ENCODE data around the gene ENOX1. TPM values are rescaled to one million over a fixed set of nuclear protein-coding genes. Genes with fewer than 3 reads are reported as not detected.

ENOX1 gene
- total RNA-seq, 2 donors from 2014 or later, result 0.14 to 11.7 TPM

GRCh38 chr13:43273362-43273761, 513.4 kb downstream of the ENOX1 start:
- Mint-ChIP-seq H3K4me1 (ENCODE audit: low read depth in 2 of 2) (peaks cover 0 to 4% of the 10 kb centered on the region in 2 donors), H3K36me3 (no peaks in the 10 kb centered on the region)
- ATAC-seq, result no peak

GRCh38 chr13:43272851-43273250, 513.9 kb downstream of the ENOX1 start:
- H3K27ac Mint-ChIP-seq, result no peak overlapping the region
- peaks cover 0 to 4% of the 10 kb centered on the region in 2 donors for H3K4me1 Mint-ChIP-seq (ENCODE audit: low read depth in 2 of 2)
- H3K36me3 Mint-ChIP-seq, result no peaks in the 10 kb centered on the region
- ATAC-seq (no peak), DNase-seq (ENCODE audit: low spot score) (no peak)
- H3K4me3 Mint-ChIP-seq, result no peak overlapping the region
- H3K9me3 Mint-ChIP-seq, result no peaks in the 10 kb centered on the region
- H3K27me3 Mint-ChIP-seq, result peaks cover 9 to 14% of the 10 kb centered on the region in 2 donors

More at GRCh38 chr13:43273362-43273761, 513.4 kb downstream of the ENOX1 start:
- no peak for DNase-seq (ENCODE audit: low spot score)
- no peaks in the 10 kb centered on the region for H3K9me3 Mint-ChIP-seq
- H3K27me3 Mint-ChIP-seq, result peaks cover 9 to 14% of the 10 kb centered on the region in 2 donors
- no peak overlapping the region for H3K4me3 Mint-ChIP-seq
- H3K27ac Mint-ChIP-seq, result no peak overlapping the region

DNA sequence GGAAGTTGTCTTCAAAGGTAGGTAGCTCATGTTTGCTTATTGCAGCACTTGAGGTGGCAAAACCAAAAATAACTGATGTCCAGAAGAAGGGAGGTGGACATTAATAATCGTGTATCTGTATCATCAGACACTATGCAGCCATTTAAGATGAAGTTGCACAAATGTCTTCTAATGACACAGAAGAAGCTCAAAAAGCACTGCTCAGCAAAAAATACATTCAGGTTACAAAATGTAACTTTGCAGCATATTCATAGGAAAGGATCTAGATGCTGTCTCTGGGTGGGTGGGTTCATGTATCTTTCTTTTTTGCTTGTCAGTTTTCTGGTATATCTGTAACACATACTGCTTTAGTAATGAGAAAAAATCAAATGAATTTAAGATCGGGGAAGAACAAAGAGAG, 515.6 kb downstream of the ENOX1 start:
- H3K27ac Mint-ChIP-seq, result no peak overlapping the region
- ATAC-seq, result no peak
- no peak for DNase-seq (ENCODE audit: low spot score)
- H3K4me3 Mint-ChIP-seq, result no peak overlapping the region
- peaks cover 14% of the 10 kb centered on the region in 2 donors for H3K27me3 Mint-ChIP-seq
- H3K4me1 Mint-ChIP-seq (ENCODE audit: low read depth in 2 of 2), result peaks cover 0 to 4% of the 10 kb centered on the region in 2 donors
- H3K36me3 Mint-ChIP-seq, result no peaks in the 10 kb centered on the region
- no peaks in the 10 kb centered on the region for H3K9me3 Mint-ChIP-seq

GRCh38 chr13:43270130-43270830, 516.5 kb downstream of the ENOX1 start:
- H3K9me3 Mint-ChIP-seq, result no peaks in the 10 kb centered on the region
- H3K4me1 Mint-ChIP-seq (ENCODE audit: low read depth in 2 of 2), result peaks cover 0 to 4% of the 10 kb centered on the region in 2 donors
- H3K27me3 Mint-ChIP-seq, result peaks cover 14% of the 10 kb centered on the region in 2 donors
- H3K4me3 Mint-ChIP-seq, result no peak overlapping the region
- H3K36me3 Mint-ChIP-seq, result no peaks in the 10 kb centered on the region
- DNase-seq (ENCODE audit: low spot score) (no peak), ATAC-seq (peak in 1 of 2 donors; percentile 29)
- H3K27ac Mint-ChIP-seq, result no peak overlapping the region

DNA sequence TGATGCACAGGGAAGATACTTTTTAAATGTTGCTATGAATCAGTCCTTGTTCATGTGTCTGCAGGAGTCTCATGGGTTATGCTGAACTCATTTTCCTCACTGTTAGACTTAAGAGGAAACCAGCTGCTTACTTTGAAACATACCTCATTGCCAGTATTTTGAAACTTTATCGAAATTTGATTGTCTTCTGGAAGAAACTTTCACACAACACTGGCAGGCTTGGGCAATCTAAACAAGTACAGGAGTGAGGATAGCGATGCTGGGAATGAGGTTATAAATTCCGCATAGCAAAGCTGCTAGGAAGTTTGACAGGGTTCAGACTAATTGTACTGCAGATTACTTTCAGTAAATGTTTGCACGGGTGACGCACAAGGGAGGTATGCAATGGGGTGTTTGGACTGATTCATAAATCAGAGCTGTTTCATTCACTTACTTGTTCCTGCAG, 517.7 kb downstream of the ENOX1 start:
- H3K9me3 Mint-ChIP-seq, result no peaks in the 10 kb centered on the region
- H3K4me1 Mint-ChIP-seq (ENCODE audit: low read depth in 2 of 2), result peaks cover 0 to 4% of the 10 kb centered on the region in 2 donors
- ATAC-seq (peak in 1 of 2 donors; percentile 43), DNase-seq (ENCODE audit: low spot score) (no peak)
- H3K36me3 Mint-ChIP-seq, result no peaks in the 10 kb centered on the region
- H3K27me3 Mint-ChIP-seq, result peaks cover 14% of the 10 kb centered on the region in 2 donors
- no peak overlapping the region for H3K27ac Mint-ChIP-seq
- no peak overlapping the region for H3K4me3 Mint-ChIP-seq

DNA sequence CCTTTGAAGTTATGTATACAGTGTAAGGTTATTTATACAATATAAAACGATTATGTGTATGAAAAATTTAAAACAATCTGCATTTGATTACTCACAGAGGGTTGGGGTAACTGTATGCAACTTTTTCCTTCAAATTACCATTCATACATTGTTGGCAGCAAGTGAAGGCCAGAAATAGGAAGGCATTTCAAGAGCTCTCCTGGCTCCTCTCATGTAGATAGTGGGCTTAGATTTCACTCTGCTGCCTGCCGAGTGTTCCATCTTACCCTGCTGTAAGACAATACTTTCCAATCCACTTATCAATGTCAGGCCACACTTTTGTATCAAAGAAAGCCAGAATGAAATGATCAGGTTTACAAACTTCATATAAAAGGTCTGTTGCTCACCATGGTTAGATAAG, 518.1 kb downstream of the ENOX1 start:
- DNase-seq (ENCODE audit: low spot score), result no peak
- H3K4me3 Mint-ChIP-seq, result no peak overlapping the region
- no peak for ATAC-seq
- H3K36me3 Mint-ChIP-seq, result no peaks in the 10 kb centered on the region
- H3K27ac Mint-ChIP-seq, result no peak overlapping the region
- peaks cover 11 to 14% of the 10 kb centered on the region in 2 donors for H3K27me3 Mint-ChIP-seq
- no peaks in the 10 kb centered on the region for H3K9me3 Mint-ChIP-seq
- peaks cover 0 to 4% of the 10 kb centered on the region in 2 donors for H3K4me1 Mint-ChIP-seq (ENCODE audit: low read depth in 2 of 2)

GRCh38 chr13:43267916-43268315, 518.9 kb downstream of the ENOX1 start:
- no peak overlapping the region for H3K4me3 Mint-ChIP-seq
- no peak for ATAC-seq
- H3K27me3 Mint-ChIP-seq, result peaks cover 4 to 9% of the 10 kb centered on the region in 2 donors

DNA sequence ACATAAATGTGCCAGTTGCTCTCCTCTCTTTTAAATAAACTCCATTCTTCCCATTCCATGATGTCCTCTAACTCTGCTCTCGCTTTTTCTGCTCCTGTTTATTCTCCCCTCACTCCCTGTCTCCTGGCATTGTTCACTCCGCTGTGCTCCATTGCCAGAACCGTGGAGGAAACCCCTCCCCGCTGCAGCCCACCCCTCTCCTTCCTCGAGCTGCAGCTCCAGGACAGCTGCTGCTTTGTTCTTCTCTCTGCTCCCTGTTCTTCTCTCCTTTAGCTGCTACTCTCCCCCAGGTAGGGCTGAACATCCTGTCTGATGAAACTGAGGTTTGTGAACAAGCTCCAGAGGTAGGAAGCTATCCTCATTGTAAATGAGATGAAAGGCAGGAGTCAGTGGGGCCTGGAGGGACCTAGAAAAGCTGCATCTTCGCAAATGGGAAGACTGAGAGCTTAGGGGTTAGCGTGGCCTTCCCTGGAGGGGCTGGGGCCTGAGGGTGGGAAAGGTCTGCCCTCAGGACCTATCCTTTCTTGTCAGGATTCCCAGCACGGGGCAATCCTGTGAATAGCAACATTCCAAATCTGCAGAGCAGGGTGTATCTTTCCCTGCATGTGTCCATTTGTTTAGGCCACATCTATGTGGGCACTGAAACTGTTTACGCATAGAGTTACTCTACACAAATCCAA, 519.7 kb downstream of the ENOX1 start:
- H3K36me3 Mint-ChIP-seq, result no peaks in the 10 kb centered on the region
- ATAC-seq (peak in 1 of 2 donors; percentile 15), DNase-seq (ENCODE audit: low spot score) (no peak)
- H3K27ac Mint-ChIP-seq, result no peak overlapping the region
- H3K4me1 Mint-ChIP-seq (ENCODE audit: low read depth in 2 of 2), result no peaks in the 10 kb centered on the region
- H3K27me3 Mint-ChIP-seq, result peaks cover 0 to 7% of the 10 kb centered on the region in 2 donors
- no peaks in the 10 kb centered on the region for H3K9me3 Mint-ChIP-seq
- no peak overlapping the region for H3K4me3 Mint-ChIP-seq

More at GRCh38 chr13:43267916-43268315, 518.9 kb downstream of the ENOX1 start:
- H3K27ac Mint-ChIP-seq, result no peak overlapping the region
- peaks cover 0 to 2% of the 10 kb centered on the region in 2 donors for H3K4me1 Mint-ChIP-seq (ENCODE audit: low read depth in 2 of 2)
- no peaks in the 10 kb centered on the region for H3K9me3 Mint-ChIP-seq
- H3K36me3 Mint-ChIP-seq, result no peaks in the 10 kb centered on the region
- no peak for DNase-seq (ENCODE audit: low spot score)

- DNase-seq (ENCODE audit: low spot score), result no peak
These were observed 521.7 kb downstream of the ENOX1 start for GRCh38 chr13:43265028-43265427.

GRCh38 chr13:43264458-43264857, 522.3 kb downstream of the ENOX1 start:
- no peak overlapping the region for H3K27ac Mint-ChIP-seq
- no peak overlapping the region for H3K4me3 Mint-ChIP-seq
- no peak for DNase-seq (ENCODE audit: low spot score)

More at GRCh38 chr13:43265028-43265427, 521.7 kb downstream of the ENOX1 start:
- Mint-ChIP-seq H3K36me3 (no peaks in the 10 kb centered on the region), H3K9me3 (no peaks in the 10 kb centered on the region), H3K4me1 (ENCODE audit: low read depth in 2 of 2) (no peaks in the 10 kb centered on the region), H3K27ac (no peak overlapping the region), H3K27me3 (peaks cover 0 to 5% of the 10 kb centered on the region in 2 donors), H3K4me3 (no peak overlapping the region)
- ATAC-seq, result no peak

DNA sequence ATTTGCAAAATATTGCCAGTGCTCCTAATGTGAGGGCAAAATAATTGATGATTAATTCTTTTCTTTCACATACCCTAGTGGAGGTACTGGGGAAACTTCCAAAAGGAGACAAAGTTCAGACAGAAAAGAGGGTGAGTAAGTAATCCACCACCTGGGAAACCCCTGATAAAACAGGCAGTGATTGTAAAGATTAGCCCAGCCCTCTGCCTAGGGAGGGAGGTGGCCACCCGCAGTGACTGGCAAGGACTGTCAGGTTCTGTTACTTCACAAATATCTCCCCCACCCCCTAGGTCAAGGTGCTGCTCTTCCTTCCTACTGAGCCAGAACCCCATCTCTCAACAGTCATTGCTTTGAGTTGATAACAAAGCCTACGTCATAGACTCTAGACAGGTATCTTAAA, 523.7 kb downstream of the ENOX1 start:
- ATAC-seq (no peak), DNase-seq (ENCODE audit: low spot score) (no peak)
- Mint-ChIP-seq H3K4me3 (no peak overlapping the region), H3K4me1 (ENCODE audit: low read depth in 2 of 2) (no peaks in the 10 kb centered on the region), H3K27me3 (peaks cover 0 to 5% of the 10 kb centered on the region in 2 donors), H3K36me3 (no peaks in the 10 kb centered on the region), H3K9me3 (no peaks in the 10 kb centered on the region), H3K27ac (no peak overlapping the region)

More at GRCh38 chr13:43264458-43264857, 522.3 kb downstream of the ENOX1 start:
- H3K27me3 Mint-ChIP-seq, result peaks cover 0 to 5% of the 10 kb centered on the region in 2 donors
- H3K36me3 Mint-ChIP-seq, result no peaks in the 10 kb centered on the region
- ATAC-seq, result no peak
- no peaks in the 10 kb centered on the region for H3K4me1 Mint-ChIP-seq (ENCODE audit: low read depth in 2 of 2)
- H3K9me3 Mint-ChIP-seq, result no peaks in the 10 kb centered on the region

- Mint-ChIP-seq H3K36me3 (no peaks in the 10 kb centered on the region), H3K4me3 (no peak overlapping the region), H3K4me1 (ENCODE audit: low read depth in 2 of 2) (no peaks in the 10 kb centered on the region), H3K9me3 (no peaks in the 10 kb centered on the region), H3K27ac (no peak overlapping the region), H3K27me3 (peaks cover 0 to 6% of the 10 kb centered on the region in 2 donors)
- DNase-seq (ENCODE audit: low spot score) (no peak), ATAC-seq (no peak)
These were observed 525.8 kb downstream of the ENOX1 start for GRCh38 chr13:43260999-43261398.

DNA sequence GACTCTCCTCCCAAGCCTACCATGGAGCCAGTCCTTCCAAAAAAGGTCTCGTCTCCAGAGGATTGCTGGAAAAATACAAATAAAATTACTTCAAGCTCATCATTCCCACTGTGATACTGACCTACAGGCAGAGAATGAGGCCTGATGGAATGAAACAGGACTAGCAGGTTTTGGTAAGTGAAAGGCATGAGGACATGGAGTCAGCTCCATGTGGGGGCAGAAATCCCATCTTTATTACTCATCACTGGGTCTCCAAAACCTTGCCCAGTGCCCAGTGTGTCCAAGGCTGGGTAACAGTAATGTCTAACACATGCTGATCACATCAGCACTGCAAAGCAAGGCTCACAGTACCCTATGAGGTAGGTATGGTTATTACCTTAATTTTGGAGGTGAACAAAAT, 528.0 kb downstream of the ENOX1 start:
- ATAC-seq (no peak), DNase-seq (ENCODE audit: low spot score) (no peak)
- H3K4me3 Mint-ChIP-seq, result no peak overlapping the region
- no peak overlapping the region for H3K27ac Mint-ChIP-seq
- H3K36me3 Mint-ChIP-seq, result no peaks in the 10 kb centered on the region
- H3K4me1 Mint-ChIP-seq (ENCODE audit: low read depth in 2 of 2), result no peaks in the 10 kb centered on the region
- H3K27me3 Mint-ChIP-seq, result peaks cover 14% of the 10 kb centered on the region in 2 donors
- no peaks in the 10 kb centered on the region for H3K9me3 Mint-ChIP-seq

- H3K9me3 Mint-ChIP-seq, result no peaks in the 10 kb centered on the region
- H3K4me3 Mint-ChIP-seq, result no peak overlapping the region
- H3K36me3 Mint-ChIP-seq, result no peaks in the 10 kb centered on the region
- H3K4me1 Mint-ChIP-seq (ENCODE audit: low read depth in 2 of 2), result no peaks in the 10 kb centered on the region
- no peak for ATAC-seq
- H3K27me3 Mint-ChIP-seq, result peaks cover 14 to 19% of the 10 kb centered on the region in 2 donors
- DNase-seq (ENCODE audit: low spot score), result no peak
- H3K27ac Mint-ChIP-seq, result no peak overlapping the region
These were observed 529.0 kb downstream of the ENOX1 start for GRCh38 chr13:43257765-43258164.

Measured in natural killer cell treated with Interleukin-12 subunit alpha and Interleukin-12 subunit beta and Interleukin-15 and Interleukin-18, amount 100 ng/mL, for 72 hours (primary cell).